Liver (tissue), 9 donors: ENCODE results near the gene WIPF2. TPM values are rescaled to one million over a fixed set of nuclear protein-coding genes. Genes with fewer than 3 reads are reported as not detected.

Source experiments
- DNase-seq: peaks from one replicate; pipeline ENCODE4 v3.0.0-alpha.2; 2017; ENCODE audit warnings: low spot score
- H3K27ac ChIP-seq, 2 donors: one replicate each; pipeline ENCODE4 v1.7.0; 2013; ENCODE audit warnings: inconsistent platforms in 2 of 2, low read length in 2 of 2, control low read depth in 1 of 2, low read depth in 1 of 2, mild to moderate bottlenecking in 1 of 2
- H3K27me3 ChIP-seq, 4 donors: one replicate each; pipeline versions ENCODE4 v1.6.1 to v1.7.0; 2013; ENCODE audit warnings: low read length in 3 of 4, inconsistent platforms in 1 of 4, mild to moderate bottlenecking in 1 of 4, moderate library complexity in 1 of 4; ENCODE audit not compliant: control insufficient read depth in 4 of 4, insufficient read depth in 4 of 4
- H3K36me3 ChIP-seq, 4 donors: one replicate each; pipeline versions ENCODE4 v1.6.1 to v1.7.0; 2013; ENCODE audit warnings: low read length in 3 of 4, mild to moderate bottlenecking in 3 of 4, low read depth in 1 of 4, moderate library complexity in 1 of 4; ENCODE audit not compliant: control insufficient read depth in 4 of 4, insufficient read depth in 3 of 4
- H3K4me1 ChIP-seq, 4 donors: one replicate each; pipeline versions ENCODE4 v1.6.1 to v1.7.0; 2013; ENCODE audit warnings: low read length in 3 of 4, mild to moderate bottlenecking in 3 of 4, moderate library complexity in 1 of 4; ENCODE audit not compliant: control insufficient read depth in 4 of 4, insufficient read depth in 4 of 4
- H3K4me3 ChIP-seq, 3 donors: one replicate each; pipeline versions ENCODE4 v1.6.1 to v1.7.0; 2013; ENCODE audit warnings: low read length in 3 of 3, control low read depth in 1 of 3, low read depth in 1 of 3, mild to moderate bottlenecking in 1 of 3
- H3K9ac ChIP-seq, 2 donors: one replicate each; pipeline ENCODE4 v1.7.0; 2013; ENCODE audit warnings: low read length in 2 of 2, mild to moderate bottlenecking in 2 of 2, moderate library complexity in 2 of 2, control low read depth in 1 of 2, low read depth in 1 of 2
- H3K9me3 ChIP-seq, 4 donors: one replicate each; pipeline versions ENCODE4 v1.6.1 to v1.7.0; 2013; ENCODE audit warnings: low read length in 3 of 4; ENCODE audit not compliant: control insufficient read depth in 4 of 4
- FOXA2 ChIP-seq: IDR thresholded peaks from 2 replicates; pipeline ENCODE4 v1.6.1; 2016; ENCODE audit warnings: antibody characterized with exemption
- GABPA ChIP-seq, 2 donors: IDR thresholded peaks in 1 of 2; conservative IDR thresholded peaks in 1 of 2; 2 replicates each; pipeline ENCODE4 v1.6.1; 2016; ENCODE audit warnings: antibody characterized with exemption in 2 of 2, mild to moderate bottlenecking in 1 of 2, moderate library complexity in 1 of 2
- HNF4A ChIP-seq, 2 donors: conservative IDR thresholded peaks; 2 replicates each; pipeline ENCODE4 v1.6.1; 2016; ENCODE audit warnings: antibody characterized with exemption in 2 of 2, mild to moderate bottlenecking in 2 of 2
- HNF4G ChIP-seq: IDR thresholded peaks from 2 replicates; pipeline ENCODE4 v1.6.1; 2016; ENCODE audit warnings: antibody characterized with exemption
- JUND ChIP-seq, 2 donors: IDR thresholded peaks; 2 replicates each; pipeline ENCODE4 v1.6.1; 2016; ENCODE audit warnings: antibody characterized with exemption in 2 of 2
- NR2F2 ChIP-seq: IDR thresholded peaks from 2 replicates; pipeline ENCODE4 v1.6.1; 2016; ENCODE audit warnings: antibody characterized with exemption
- RAD21 ChIP-seq, 2 donors: IDR thresholded peaks; 2 replicates each; pipeline ENCODE4 v1.6.1; 2016; ENCODE audit warnings: antibody characterized with exemption in 2 of 2, mild to moderate bottlenecking in 2 of 2
- RXRA ChIP-seq, 2 donors: IDR thresholded peaks; 2 replicates each; pipeline ENCODE4 v1.6.1; 2017 to 2018; ENCODE audit warnings: antibody characterized with exemption in 2 of 2, mild to moderate bottlenecking in 1 of 2
- SP1 ChIP-seq: IDR thresholded peaks from 2 replicates; pipeline ENCODE4 v1.6.1; 2018; ENCODE audit warnings: antibody characterized with exemption, mild to moderate bottlenecking
- TAF1 ChIP-seq: conservative IDR thresholded peaks from 2 replicates; pipeline ENCODE4 v1.6.1; 2016; ENCODE audit warnings: antibody characterized with exemption, mild to moderate bottlenecking
- YY1 ChIP-seq: IDR thresholded peaks from 2 replicates; pipeline ENCODE4 v1.6.1; 2016; ENCODE audit warnings: antibody characterized with exemption, mild to moderate bottlenecking
- WGBS: extraction: QIAGEN DNeasy Blood & Tissue Kit; methylation state at CpG from one replicate; pipeline ENCODE4 v1.1.7; 2013; 5-methylcytosine and 5-hydroxymethylcytosine counted together
- polyA plus RNA-seq, 2 donors: library from polyadenylated mRNA; stranded (reverse) in 1 of 2; unstranded in 1 of 2; fragments of 200-250 nt in 1 of 2; fragments of >200 nt in 1 of 2; fragmentation: Nextera tagmentation in 1 of 2; extraction: Ambion mirVana in 1 of 2; gene quantifications; one replicate each; pipeline versions ENCODE4 v1.2.1 to v1.2.3, GENCODE V29; 2013 to 2015
- total RNA-seq, 2 donors: library from RNA; depleted of rRNA; stranded (reverse); fragments of >200 nt; gene quantifications; one replicate each; pipeline ENCODE4 v1.2.3, GENCODE V29; 2014
- TF ChIP-seq, protein P1 (sequence below): IDR thresholded peaks from 2 replicates; pipeline ENCODE4 v1.6.1; 2016; ENCODE audit warnings: antibody characterized with exemption, mild to moderate bottlenecking
- TF ChIP-seq, protein P2 (sequence below): fragments of 150-350 bp; IDR thresholded peaks from 2 replicates; pipeline ENCODE4 v1.5.1; 2017; ENCODE audit warnings: improper control_type of control experiment, low read depth, low read length; ENCODE audit not compliant: missing input control
- TF ChIP-seq, protein P3 (sequence below): IDR thresholded peaks from 2 replicates; pipeline ENCODE4 v1.6.1; 2016; ENCODE audit warnings: antibody characterized with exemption
- TF ChIP-seq, protein P4 (sequence below): IDR thresholded peaks from 2 replicates; pipeline ENCODE4 v1.6.1; 2016; ENCODE audit warnings: antibody characterized with exemption
- TF ChIP-seq, protein P5 (sequence below): IDR thresholded peaks from 2 replicates; pipeline ENCODE4 v1.6.1; 2016; ENCODE audit warnings: antibody characterized with exemption
- donor health status: healthy.
- donor health status: healthy.
- donor health status: healthy.
- donor health status: healthy.
- donor health status: healthy.

WIPF2 gene
- total and polyA plus RNA-seq, 4 donors: 4.4 to 5.6 (median 5.2) TPM

DNA sequence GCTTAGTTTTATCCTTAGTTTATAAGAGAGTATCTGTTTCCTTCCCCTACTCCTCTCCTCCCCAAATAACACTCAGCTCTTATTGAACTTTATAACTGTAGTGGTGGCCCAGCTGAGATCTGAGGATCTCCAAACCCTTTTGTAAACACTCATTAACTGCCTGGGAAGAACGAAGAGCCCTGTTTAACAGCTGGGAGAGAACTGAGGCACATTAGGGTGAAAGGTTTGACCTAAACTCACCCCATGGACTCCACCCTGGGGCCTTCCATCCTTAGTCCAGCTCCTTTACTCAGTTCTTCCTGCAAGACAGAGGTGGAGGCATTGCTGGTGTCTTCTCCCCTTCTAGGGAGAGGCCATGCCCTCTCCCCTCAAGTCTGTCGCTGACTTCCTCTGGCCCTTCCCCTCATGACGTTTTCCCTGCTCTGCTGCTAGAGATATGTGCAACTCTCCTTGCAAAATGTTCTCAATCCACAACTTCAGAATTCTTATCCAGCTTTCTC lies 88.7 kb downstream of the WIPF2 start:
- DNase-seq: no peak
- TF ChIP-seq SP1 (no peak), FOXA2 (no peak), YY1 (no peak), HNF4A (conservative IDR thresholded peaks at IDR 0.05) (no peak), GABPA (IDR thresholded peaks at IDR 0.05 in 1 of 2, conservative IDR thresholded peaks at IDR 0.05 in 1 of 2) (no peak), RAD21 (IDR thresholded peaks at IDR 0.05) (peak in 1 of 2 donors; percentile 3), RXRA (IDR thresholded peaks at IDR 0.05) (peak; percentile 11), TAF1 (no peak), JUND (IDR thresholded peaks at IDR 0.05) (no peak), HNF4G (no peak), NR2F2 (peak; percentile 85)
- TF ChIP-seq, protein P1, sequence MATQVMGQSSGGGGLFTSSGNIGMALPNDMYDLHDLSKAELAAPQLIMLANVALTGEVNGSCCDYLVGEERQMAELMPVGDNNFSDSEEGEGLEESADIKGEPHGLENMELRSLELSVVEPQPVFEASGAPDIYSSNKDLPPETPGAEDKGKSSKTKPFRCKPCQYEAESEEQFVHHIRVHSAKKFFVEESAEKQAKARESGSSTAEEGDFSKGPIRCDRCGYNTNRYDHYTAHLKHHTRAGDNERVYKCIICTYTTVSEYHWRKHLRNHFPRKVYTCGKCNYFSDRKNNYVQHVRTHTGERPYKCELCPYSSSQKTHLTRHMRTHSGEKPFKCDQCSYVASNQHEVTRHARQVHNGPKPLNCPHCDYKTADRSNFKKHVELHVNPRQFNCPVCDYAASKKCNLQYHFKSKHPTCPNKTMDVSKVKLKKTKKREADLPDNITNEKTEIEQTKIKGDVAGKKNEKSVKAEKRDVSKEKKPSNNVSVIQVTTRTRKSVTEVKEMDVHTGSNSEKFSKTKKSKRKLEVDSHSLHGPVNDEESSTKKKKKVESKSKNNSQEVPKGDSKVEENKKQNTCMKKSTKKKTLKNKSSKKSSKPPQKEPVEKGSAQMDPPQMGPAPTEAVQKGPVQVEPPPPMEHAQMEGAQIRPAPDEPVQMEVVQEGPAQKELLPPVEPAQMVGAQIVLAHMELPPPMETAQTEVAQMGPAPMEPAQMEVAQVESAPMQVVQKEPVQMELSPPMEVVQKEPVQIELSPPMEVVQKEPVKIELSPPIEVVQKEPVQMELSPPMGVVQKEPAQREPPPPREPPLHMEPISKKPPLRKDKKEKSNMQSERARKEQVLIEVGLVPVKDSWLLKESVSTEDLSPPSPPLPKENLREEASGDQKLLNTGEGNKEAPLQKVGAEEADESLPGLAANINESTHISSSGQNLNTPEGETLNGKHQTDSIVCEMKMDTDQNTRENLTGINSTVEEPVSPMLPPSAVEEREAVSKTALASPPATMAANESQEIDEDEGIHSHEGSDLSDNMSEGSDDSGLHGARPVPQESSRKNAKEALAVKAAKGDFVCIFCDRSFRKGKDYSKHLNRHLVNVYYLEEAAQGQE: no peak
- TF ChIP-seq, protein P2, sequence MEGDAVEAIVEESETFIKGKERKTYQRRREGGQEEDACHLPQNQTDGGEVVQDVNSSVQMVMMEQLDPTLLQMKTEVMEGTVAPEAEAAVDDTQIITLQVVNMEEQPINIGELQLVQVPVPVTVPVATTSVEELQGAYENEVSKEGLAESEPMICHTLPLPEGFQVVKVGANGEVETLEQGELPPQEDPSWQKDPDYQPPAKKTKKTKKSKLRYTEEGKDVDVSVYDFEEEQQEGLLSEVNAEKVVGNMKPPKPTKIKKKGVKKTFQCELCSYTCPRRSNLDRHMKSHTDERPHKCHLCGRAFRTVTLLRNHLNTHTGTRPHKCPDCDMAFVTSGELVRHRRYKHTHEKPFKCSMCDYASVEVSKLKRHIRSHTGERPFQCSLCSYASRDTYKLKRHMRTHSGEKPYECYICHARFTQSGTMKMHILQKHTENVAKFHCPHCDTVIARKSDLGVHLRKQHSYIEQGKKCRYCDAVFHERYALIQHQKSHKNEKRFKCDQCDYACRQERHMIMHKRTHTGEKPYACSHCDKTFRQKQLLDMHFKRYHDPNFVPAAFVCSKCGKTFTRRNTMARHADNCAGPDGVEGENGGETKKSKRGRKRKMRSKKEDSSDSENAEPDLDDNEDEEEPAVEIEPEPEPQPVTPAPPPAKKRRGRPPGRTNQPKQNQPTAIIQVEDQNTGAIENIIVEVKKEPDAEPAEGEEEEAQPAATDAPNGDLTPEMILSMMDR: no peak
- TF ChIP-seq, protein P3, sequence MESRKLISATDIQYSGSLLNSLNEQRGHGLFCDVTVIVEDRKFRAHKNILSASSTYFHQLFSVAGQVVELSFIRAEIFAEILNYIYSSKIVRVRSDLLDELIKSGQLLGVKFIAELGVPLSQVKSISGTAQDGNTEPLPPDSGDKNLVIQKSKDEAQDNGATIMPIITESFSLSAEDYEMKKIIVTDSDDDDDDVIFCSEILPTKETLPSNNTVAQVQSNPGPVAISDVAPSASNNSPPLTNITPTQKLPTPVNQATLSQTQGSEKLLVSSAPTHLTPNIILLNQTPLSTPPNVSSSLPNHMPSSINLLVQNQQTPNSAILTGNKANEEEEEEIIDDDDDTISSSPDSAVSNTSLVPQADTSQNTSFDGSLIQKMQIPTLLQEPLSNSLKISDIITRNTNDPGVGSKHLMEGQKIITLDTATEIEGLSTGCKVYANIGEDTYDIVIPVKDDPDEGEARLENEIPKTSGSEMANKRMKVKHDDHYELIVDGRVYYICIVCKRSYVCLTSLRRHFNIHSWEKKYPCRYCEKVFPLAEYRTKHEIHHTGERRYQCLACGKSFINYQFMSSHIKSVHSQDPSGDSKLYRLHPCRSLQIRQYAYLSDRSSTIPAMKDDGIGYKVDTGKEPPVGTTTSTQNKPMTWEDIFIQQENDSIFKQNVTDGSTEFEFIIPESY: no peak
- TF ChIP-seq, protein P4, sequence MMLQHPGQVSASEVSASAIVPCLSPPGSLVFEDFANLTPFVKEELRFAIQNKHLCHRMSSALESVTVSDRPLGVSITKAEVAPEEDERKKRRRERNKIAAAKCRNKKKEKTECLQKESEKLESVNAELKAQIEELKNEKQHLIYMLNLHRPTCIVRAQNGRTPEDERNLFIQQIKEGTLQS: no peak
- TF ChIP-seq, protein P5, sequence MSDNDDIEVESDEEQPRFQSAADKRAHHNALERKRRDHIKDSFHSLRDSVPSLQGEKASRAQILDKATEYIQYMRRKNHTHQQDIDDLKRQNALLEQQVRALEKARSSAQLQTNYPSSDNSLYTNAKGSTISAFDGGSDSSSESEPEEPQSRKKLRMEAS: no peak
- H3K9ac ChIP-seq: no peak overlapping the region
- 58% methylated on average over 3 of the region's 3 CpGs for WGBS
- H3K9me3 ChIP-seq: no peaks in the 10 kb centered on the region
- H3K27me3 ChIP-seq: no peaks in the 10 kb centered on the region
- H3K4me3 ChIP-seq: no peak overlapping the region
- H3K4me1 ChIP-seq: peaks cover 22 to 57% (median 52%) of the 10 kb centered on the region in 4 donors
- H3K36me3 ChIP-seq: no peaks in the 10 kb centered on the region
- peak overlapping the region; percentile 14 to 58 for H3K27ac ChIP-seq
